ENCODE data around the gene FGF6.

Gene FGF6

GRCh38 chr12:4392223-4392742 is 53.3 kb downstream of the FGF6 start:
- TF ChIP-seq CTCF (IDR thresholded peaks at IDR 0.05; ENCODE audit: low read length, missing control alignments), result no peak
- H3K4me3 ChIP-seq (replicated peaks; ENCODE audit: low read depth, low read length), result no peak overlapping the region
- no peak for DNase-seq (ENCODE audit: low read depth)

DNA sequence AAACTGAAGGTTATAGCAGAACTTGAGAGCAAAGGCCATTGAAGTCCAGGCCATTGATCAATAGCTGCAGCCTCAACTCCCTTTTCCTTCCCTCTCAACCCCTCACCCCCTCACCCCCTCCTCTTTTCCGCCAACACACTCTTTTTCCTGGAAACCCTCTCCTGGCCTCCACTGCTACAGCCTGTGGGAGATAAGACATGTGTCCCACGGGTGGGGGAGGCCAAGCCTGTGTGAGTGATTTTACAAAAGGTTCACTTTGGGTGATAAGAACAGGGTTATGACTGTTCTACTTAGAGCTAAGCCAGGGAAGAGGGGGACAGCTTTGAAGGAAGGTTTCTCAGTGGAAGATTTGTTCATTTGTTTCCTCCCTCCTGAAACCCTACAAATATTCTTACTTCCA is 57.0 kb downstream of the FGF6 start:
- no peak for DNase-seq (ENCODE audit: low read depth)
- H3K4me3 ChIP-seq (replicated peaks; ENCODE audit: low read depth, low read length), result no peak overlapping the region
- no peak for TF ChIP-seq CTCF (IDR thresholded peaks at IDR 0.05; ENCODE audit: low read length, missing control alignments)

DNA sequence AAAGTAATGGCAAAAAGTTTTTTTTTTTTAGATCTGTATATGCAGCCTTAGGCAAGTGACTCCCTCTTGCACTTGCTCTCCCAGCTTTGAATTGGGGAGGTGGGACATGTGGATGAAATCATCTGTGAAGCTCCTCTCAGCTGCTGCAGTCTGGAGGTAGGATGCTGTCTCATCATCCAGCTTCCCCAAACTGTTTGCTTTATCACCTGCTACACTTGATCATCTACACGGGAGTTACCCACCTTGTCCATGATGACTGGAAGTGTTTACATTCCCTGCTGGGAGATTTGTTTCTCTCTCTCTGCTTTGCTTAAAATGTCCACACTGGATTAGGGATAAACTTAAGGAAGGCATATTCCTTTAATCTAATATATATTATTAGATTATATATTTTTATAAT is 57.6 kb downstream of the FGF6 start:
- DNase-seq (ENCODE audit: low read depth), result no peak
- H3K4me3 ChIP-seq (replicated peaks; ENCODE audit: low read depth, low read length), result no peak overlapping the region

DNA sequence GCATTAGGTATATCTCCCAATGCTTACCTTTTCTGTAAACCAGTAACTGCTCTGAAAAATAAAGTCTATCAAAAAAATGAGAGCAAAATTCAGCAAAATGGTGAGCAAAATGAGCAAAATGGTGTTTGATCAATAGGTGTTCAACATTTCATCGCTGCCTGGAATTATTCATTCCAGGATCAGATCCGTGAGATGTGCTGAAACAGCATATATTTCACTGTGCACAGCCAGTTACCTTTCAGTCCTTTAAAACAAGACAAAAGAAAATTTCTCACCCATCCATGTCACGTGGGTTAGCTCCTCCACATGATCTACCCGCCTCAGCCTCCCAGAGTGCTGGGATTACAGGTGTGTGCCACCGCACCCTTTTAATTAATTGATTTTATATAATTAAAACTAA is 58.0 kb downstream of the FGF6 start:
- H3K4me3 ChIP-seq (replicated peaks; ENCODE audit: low read depth, low read length), result no peak overlapping the region
- TF ChIP-seq CTCF (IDR thresholded peaks at IDR 0.05; ENCODE audit: low read length, missing control alignments), result no peak
- no peak for DNase-seq (ENCODE audit: low read depth)

More for the DNA sequence above, 57.6 kb downstream of the FGF6 start:
- TF ChIP-seq CTCF (IDR thresholded peaks at IDR 0.05; ENCODE audit: low read length, missing control alignments), result no peak

DNA sequence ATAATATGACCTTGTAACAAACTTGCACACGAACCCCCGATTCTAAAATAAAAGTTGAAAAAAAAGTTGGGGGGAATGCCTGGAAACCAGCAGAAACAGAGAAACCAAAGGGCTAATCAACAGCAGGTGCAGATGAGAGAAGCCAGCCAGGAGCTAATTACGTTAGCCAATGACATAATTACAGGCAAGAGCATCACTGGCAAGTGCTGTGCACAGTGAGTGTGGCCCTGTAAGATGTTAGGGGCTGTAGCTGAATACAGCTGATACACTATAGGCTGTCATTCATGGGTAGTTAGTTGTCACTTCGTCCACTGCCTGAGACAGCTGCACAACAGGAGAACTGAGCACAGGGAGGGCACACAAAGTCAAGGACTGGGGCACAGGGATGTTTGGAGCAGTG is 58.8 kb downstream of the FGF6 start:
- DNase-seq (ENCODE audit: low read depth), result no peak
- no peak for TF ChIP-seq CTCF (IDR thresholded peaks at IDR 0.05; ENCODE audit: low read length, missing control alignments)
- H3K4me3 ChIP-seq (replicated peaks; ENCODE audit: low read depth, low read length), result no peak overlapping the region
